ENCODE results near the gene PPARG. TPM values are rescaled to one million over a fixed set of nuclear protein-coding genes. Genes with fewer than 3 reads are reported as not detected.

Gene PPARG
- total and polyA plus RNA-seq, 3 experiments from 2014 or later, result 0.66 to 0.74 TPM; not detected in 1

- Mint-ChIP-seq H3K36me3 (no peaks in the 10 kb centered on the region), H3K4me1 (no peaks in the 10 kb centered on the region)
Measured at GRCh38 chr3:12439161-12439940, 150.5 kb downstream of the PPARG start.

GRCh38 chr3:12440927-12441714 lies 152.3 kb downstream of the PPARG start:
- Mint-ChIP-seq H3K9me3 (no peaks in the 10 kb centered on the region), H3K27ac (no peak overlapping the region), H3K4me3 (no peak overlapping the region), H3K4me1 (no peaks in the 10 kb centered on the region), H3K36me3 (no peaks in the 10 kb centered on the region), H3K27me3 (peaks cover 2 to 22% of the 10 kb centered on the region in 2 donors)
- ChIA-PET CTCF (no interaction called here), POLR2A (no interaction called here)
- no peaks in the 10 kb centered on the region for H3K4me1 ChIP-seq (ENCODE audit: insufficient read depth, low read length)
- H3K27ac ChIP-seq (ENCODE audit: low read depth, low read length), result no peak overlapping the region
- DNase-seq, result no peak
- no peak overlapping the region for H3K4me3 ChIP-seq (ENCODE audit: low read length)
- H3K36me3 ChIP-seq (ENCODE audit: insufficient read depth, low read length), result no peaks in the 10 kb centered on the region
- no peaks in the 10 kb centered on the region for H3K9me3 ChIP-seq (ENCODE audit: low read length)
- no peaks in the 10 kb centered on the region for H3K27me3 ChIP-seq (ENCODE audit: insufficient read depth, low read length, poor library complexity, severe bottlenecking)

More at GRCh38 chr3:12439161-12439940, 150.5 kb downstream of the PPARG start:
- H3K36me3 ChIP-seq (ENCODE audit: insufficient read depth, low read length), result no peaks in the 10 kb centered on the region
- ChIA-PET POLR2A (no interaction called here), CTCF (no interaction called here)
- H3K27me3 ChIP-seq (ENCODE audit: insufficient read depth, low read length, poor library complexity, severe bottlenecking), result peaks cover 3% of the 10 kb centered on the region
- Mint-ChIP-seq H3K27me3 (peaks cover 0 to 21% of the 10 kb centered on the region in 2 donors), H3K27ac (no peak overlapping the region), H3K9me3 (no peaks in the 10 kb centered on the region), H3K4me3 (no peak overlapping the region)
- no peaks in the 10 kb centered on the region for H3K9me3 ChIP-seq (ENCODE audit: low read length)
- DNase-seq, result no peak
- no peak overlapping the region for H3K4me3 ChIP-seq (ENCODE audit: low read length)
- H3K4me1 ChIP-seq (ENCODE audit: insufficient read depth, low read length), result no peaks in the 10 kb centered on the region
- no peak overlapping the region for H3K27ac ChIP-seq (ENCODE audit: low read depth, low read length)

GRCh38 chr3:12442654-12443501 lies 154.0 kb downstream of the PPARG start:
- Mint-ChIP-seq H3K27ac (no peak overlapping the region), H3K36me3 (no peaks in the 10 kb centered on the region), H3K9me3 (no peaks in the 10 kb centered on the region), H3K4me1 (no peaks in the 10 kb centered on the region), H3K27me3 (peaks cover 5 to 19% of the 10 kb centered on the region in 2 donors), H3K4me3 (no peak overlapping the region)
- H3K36me3 ChIP-seq (ENCODE audit: insufficient read depth, low read length), result no peaks in the 10 kb centered on the region
- DNase-seq, result no peak
- ChIA-PET POLR2A (no interaction called here), CTCF (no interaction called here)
- no peaks in the 10 kb centered on the region for H3K4me1 ChIP-seq (ENCODE audit: insufficient read depth, low read length)
- H3K9me3 ChIP-seq (ENCODE audit: low read length), result no peaks in the 10 kb centered on the region
- H3K4me3 ChIP-seq (ENCODE audit: low read length), result no peak overlapping the region
- no peak overlapping the region for H3K27ac ChIP-seq (ENCODE audit: low read depth, low read length)
- H3K27me3 ChIP-seq (ENCODE audit: insufficient read depth, low read length, poor library complexity, severe bottlenecking), result no peaks in the 10 kb centered on the region

- DNase-seq, result no peak
- no peaks in the 10 kb centered on the region for H3K4me1 ChIP-seq (ENCODE audit: insufficient read depth, low read length)
- H3K4me3 Mint-ChIP-seq, result no peak overlapping the region
- no peak overlapping the region for H3K27ac ChIP-seq (ENCODE audit: low read depth, low read length)
- H3K27me3 ChIP-seq (ENCODE audit: insufficient read depth, low read length, poor library complexity, severe bottlenecking), result no peaks in the 10 kb centered on the region
- no peaks in the 10 kb centered on the region for H3K9me3 ChIP-seq (ENCODE audit: low read length)
- POLR2A ChIA-PET, result no interaction called here
- peaks cover 6 to 19% of the 10 kb centered on the region in 2 donors for H3K27me3 Mint-ChIP-seq
- H3K27ac Mint-ChIP-seq, result no peak overlapping the region
- H3K9me3 Mint-ChIP-seq, result no peaks in the 10 kb centered on the region
- no peaks in the 10 kb centered on the region for H3K4me1 Mint-ChIP-seq
- CTCF ChIA-PET, result no interaction called here
- no peaks in the 10 kb centered on the region for H3K36me3 ChIP-seq (ENCODE audit: insufficient read depth, low read length)
- no peak overlapping the region for H3K4me3 ChIP-seq (ENCODE audit: low read length)
- H3K36me3 Mint-ChIP-seq, result no peaks in the 10 kb centered on the region
Measured at GRCh38 chr3:12443781-12444522, 155.1 kb downstream of the PPARG start.

- no peak for DNase-seq
- Mint-ChIP-seq H3K9me3 (no peaks in the 10 kb centered on the region), H3K27me3 (peaks cover 6 to 19% of the 10 kb centered on the region in 2 donors), H3K27ac (no peak overlapping the region), H3K4me3 (no peak overlapping the region), H3K4me1 (no peaks in the 10 kb centered on the region), H3K36me3 (no peaks in the 10 kb centered on the region)
- H3K27me3 ChIP-seq (ENCODE audit: insufficient read depth, low read length, poor library complexity, severe bottlenecking), result no peaks in the 10 kb centered on the region
- no peak overlapping the region for H3K27ac ChIP-seq (ENCODE audit: low read depth, low read length)
- H3K36me3 ChIP-seq (ENCODE audit: insufficient read depth, low read length), result no peaks in the 10 kb centered on the region
- ChIA-PET CTCF (no interaction called here), POLR2A (no interaction called here)
- no peak overlapping the region for H3K4me3 ChIP-seq (ENCODE audit: low read length)
- H3K4me1 ChIP-seq (ENCODE audit: insufficient read depth, low read length), result no peaks in the 10 kb centered on the region
- no peaks in the 10 kb centered on the region for H3K9me3 ChIP-seq (ENCODE audit: low read length)
Measured at GRCh38 chr3:12444582-12445471, 156.0 kb downstream of the PPARG start.

- DNase-seq, result no peak
- Mint-ChIP-seq H3K4me3 (no peak overlapping the region), H3K9me3 (no peaks in the 10 kb centered on the region), H3K27me3 (peaks cover 6 to 19% of the 10 kb centered on the region in 2 donors), H3K4me1 (no peaks in the 10 kb centered on the region), H3K27ac (peak overlapping the region in 1 of 8 donors; percentile 35), H3K36me3 (no peaks in the 10 kb centered on the region)
- POLR2A ChIA-PET, result no interaction called here
- H3K4me1 ChIP-seq (ENCODE audit: insufficient read depth, low read length), result no peaks in the 10 kb centered on the region
- no peaks in the 10 kb centered on the region for H3K27me3 ChIP-seq (ENCODE audit: insufficient read depth, low read length, poor library complexity, severe bottlenecking)
- CTCF ChIA-PET, result no interaction called here
- H3K36me3 ChIP-seq (ENCODE audit: insufficient read depth, low read length), result no peaks in the 10 kb centered on the region
- H3K9me3 ChIP-seq (ENCODE audit: low read length), result no peaks in the 10 kb centered on the region
- no peak overlapping the region for H3K4me3 ChIP-seq (ENCODE audit: low read length)
- no peak overlapping the region for H3K27ac ChIP-seq (ENCODE audit: low read depth, low read length)
Measured at GRCh38 chr3:12445523-12446240, 156.8 kb downstream of the PPARG start.

GRCh38 chr3:12446298-12446697 lies 157.4 kb downstream of the PPARG start:
- no peaks in the 10 kb centered on the region for H3K4me1 Mint-ChIP-seq
- Histone ChIP-seq H3K4me1 (ENCODE audit: insufficient read depth, low read length) (no peaks in the 10 kb centered on the region), H3K27me3 (ENCODE audit: insufficient read depth, low read length, poor library complexity, severe bottlenecking) (no peaks in the 10 kb centered on the region), H3K27ac (ENCODE audit: low read depth, low read length) (no peak overlapping the region), H3K36me3 (ENCODE audit: insufficient read depth, low read length) (no peaks in the 10 kb centered on the region), H3K9me3 (ENCODE audit: low read length) (no peaks in the 10 kb centered on the region), H3K4me3 (ENCODE audit: low read length) (no peak overlapping the region)
- no peak overlapping the region for H3K27ac Mint-ChIP-seq
- no peak for DNase-seq
- ChIA-PET CTCF (no interaction called here), POLR2A (no interaction called here)
- peaks cover 6 to 19% of the 10 kb centered on the region in 2 donors for H3K27me3 Mint-ChIP-seq
- H3K36me3 Mint-ChIP-seq, result no peaks in the 10 kb centered on the region
- no peak overlapping the region for H3K4me3 Mint-ChIP-seq
- H3K9me3 Mint-ChIP-seq, result no peaks in the 10 kb centered on the region
